Keratinocyte (primary cell): ENCODE measurements around the gene C5orf24.

ENCODE experiments used
- CTCF ChIP-seq, 3 experiments: IDR thresholded peaks in 1 of 3; conservative IDR thresholded peaks in 1 of 3; optimal IDR thresholded peaks in 1 of 3; 2 replicates in 2 of 3; 3 replicates in 1 of 3; pipeline versions ENCODE3 to v1.5.1; 2011; ENCODE audit warnings: low read length in 3 of 3, mild to moderate bottlenecking in 3 of 3, moderate library complexity in 2 of 3, control low read depth in 1 of 3, inconsistent platforms in 1 of 3; ENCODE audit not compliant: insufficient read depth in 2 of 3; ENCODE audit errors: extremely low read depth in 1 of 3
- EZH2 ChIP-seq: IDR thresholded peaks from one replicate; pipeline ENCODE4 v1.6.1; 2012; ENCODE audit warnings: inconsistent platforms, mild to moderate bottlenecking, low read length, moderate library complexity

- TF ChIP-seq CTCF (optimal IDR thresholded peaks at IDR 0.05 in 1 of 3, IDR thresholded peaks at IDR 0.05 in 1 of 3, conservative IDR thresholded peaks at IDR 0.05 in 1 of 3; ENCODE audit: extremely low read depth in 1 of 3, insufficient read depth in 2 of 3, low read length in 3 of 3): no peak
- TF ChIP-seq EZH2: no peak
Measured at GRCh38 chr5:134891473-134891872, 45.7 kb downstream of the C5orf24 start.
